HG02970 (cell line): Measurements from ENCODE around the gene HRAS.
"Not testable (repeated sequence)": the region's sequence is repeated elsewhere in the genome, so short reads cannot be mapped to it uniquely, and the experiment has no call there.

Experiments
- ATAC-seq: cut with Tn5 transposase; IDR thresholded peaks from one replicate; pipeline ENCODE4 v1.9.1; 2021; ENCODE audit warnings: mild to moderate bottlenecking, moderate library complexity, moderate number of reproducible peaks; ENCODE audit not compliant: unreplicated experiment, low FRiP score

The HRAS gene

DNA sequence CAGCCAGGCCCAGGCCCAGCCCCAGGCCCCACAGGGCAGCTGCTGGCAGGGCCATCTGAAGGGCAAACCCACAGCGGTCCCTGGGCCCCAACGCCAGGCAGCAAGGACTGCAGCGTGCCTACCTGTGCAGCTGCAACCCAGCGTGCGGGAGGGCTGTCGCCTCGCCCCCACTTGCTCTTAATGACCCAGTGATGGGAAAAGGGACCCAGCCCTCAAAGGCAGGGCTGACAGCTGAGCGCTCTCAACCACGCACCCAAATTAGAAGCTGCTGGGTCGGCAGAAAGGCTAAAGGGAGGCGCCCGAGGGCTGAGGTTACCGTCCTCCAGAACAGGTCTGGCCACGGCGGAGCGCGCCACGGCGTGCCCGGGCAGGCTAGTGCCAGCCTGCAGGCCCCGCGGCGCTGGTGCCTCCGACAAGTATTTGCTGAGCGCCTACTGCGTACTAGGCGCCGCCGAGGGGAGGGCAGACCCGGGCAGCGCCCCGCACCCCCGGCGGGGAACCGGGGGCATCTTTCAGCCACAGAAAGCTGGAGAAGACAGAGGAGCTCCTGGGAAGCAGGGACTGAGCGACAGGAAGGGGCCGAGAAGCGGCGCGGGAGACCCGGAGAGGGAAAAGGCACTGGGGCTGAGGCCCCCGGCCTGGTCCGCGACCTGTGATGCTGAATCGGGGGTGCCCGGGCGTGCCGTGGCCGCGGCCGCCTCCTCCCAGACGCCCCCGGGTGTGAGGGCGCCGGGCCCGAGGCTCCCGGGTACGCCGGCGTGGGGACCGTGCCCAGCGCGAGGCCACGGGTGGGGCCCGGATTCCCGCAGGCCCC is 773 bp downstream of the HRAS start:
- peak; percentile 1 for ATAC-seq

DNA sequence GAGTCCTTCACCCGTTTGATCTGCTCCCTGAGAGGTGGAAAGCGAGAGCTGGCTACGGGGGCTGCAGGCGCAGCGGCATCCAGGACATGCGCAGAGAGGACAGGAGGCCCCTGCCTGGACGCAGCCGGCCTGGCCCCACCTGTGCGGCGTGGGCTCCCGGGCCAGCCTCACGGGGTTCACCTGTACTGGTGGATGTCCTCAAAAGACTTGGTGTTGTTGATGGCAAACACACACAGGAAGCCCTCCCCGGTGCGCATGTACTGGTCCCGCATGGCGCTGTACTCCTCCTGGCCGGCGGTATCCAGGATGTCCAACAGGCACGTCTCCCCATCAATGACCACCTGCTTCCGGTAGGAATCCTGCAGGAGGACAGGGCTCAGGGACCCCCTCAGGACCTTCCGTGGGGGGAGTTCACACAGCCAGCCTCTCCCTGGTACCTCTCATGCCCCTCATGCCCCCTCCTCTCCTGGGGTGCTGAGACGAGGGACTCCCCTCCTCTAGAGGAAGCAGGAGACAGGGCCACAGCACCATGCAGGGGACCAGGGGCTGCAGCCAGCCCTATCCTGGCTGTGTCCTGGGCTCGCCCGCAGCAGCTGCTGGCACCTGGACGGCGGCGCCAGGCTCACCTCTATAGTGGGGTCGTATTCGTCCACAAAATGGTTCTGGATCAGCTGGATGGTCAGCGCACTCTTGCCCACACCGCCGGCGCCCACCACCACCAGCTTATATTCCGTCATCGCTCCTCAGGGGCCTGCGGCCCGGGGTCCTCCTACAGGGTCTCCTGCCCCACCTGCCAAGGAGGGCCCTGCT is 1.6 kb downstream of the HRAS start:
- ATAC-seq: no peak

DNA sequence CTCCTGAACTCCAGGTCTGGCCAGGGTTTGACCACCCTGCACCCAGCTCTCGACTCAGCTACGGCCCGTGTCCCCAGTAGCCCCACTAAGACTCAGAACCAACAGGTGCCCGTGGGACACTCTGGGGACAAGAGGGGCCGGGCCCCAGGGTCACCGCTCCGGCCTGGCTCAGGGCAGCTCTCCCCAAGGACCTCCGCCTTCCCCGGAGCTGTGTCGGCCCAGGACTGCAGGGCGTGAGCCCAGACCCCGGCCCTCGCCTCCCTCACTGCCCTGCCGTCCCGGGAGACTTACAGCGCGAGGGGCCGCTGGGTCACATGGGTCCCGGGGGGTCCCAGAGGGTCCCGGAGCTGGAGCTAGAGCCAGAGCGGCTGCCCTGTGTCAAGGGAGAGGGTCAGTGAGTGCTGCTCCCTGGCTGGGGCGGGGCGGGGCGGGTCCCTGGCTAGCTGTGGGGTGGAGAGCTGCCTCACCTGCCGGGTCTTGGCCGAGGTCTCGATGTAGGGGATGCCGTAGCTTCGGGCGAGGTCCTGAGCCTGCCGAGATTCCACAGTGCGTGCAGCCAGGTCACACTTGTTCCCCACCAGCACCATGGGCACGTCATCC is 2.3 kb downstream of the HRAS start:
- no peak for ATAC-seq

DNA sequence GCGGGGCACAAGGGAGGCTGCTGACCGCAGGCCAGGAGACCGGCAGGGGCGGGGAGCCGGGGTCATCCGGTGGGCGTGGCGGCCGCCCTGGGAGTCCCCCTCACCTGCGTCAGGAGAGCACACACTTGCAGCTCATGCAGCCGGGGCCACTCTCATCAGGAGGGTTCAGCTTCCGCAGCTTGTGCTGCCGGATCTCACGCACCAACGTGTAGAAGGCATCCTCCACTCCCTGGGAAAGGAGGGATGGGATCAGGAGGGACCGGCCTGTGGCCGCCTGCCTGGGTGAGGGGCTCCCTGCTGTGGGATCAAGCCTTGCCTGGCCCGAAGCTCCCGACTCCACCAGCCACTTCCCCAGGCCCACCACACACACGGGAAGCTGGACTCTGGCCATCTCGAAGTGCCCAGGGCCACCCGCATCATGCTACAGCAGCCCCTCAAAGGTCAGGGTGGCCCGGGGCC is 2.8 kb downstream of the HRAS start:
- ATAC-seq: no peak

DNA sequence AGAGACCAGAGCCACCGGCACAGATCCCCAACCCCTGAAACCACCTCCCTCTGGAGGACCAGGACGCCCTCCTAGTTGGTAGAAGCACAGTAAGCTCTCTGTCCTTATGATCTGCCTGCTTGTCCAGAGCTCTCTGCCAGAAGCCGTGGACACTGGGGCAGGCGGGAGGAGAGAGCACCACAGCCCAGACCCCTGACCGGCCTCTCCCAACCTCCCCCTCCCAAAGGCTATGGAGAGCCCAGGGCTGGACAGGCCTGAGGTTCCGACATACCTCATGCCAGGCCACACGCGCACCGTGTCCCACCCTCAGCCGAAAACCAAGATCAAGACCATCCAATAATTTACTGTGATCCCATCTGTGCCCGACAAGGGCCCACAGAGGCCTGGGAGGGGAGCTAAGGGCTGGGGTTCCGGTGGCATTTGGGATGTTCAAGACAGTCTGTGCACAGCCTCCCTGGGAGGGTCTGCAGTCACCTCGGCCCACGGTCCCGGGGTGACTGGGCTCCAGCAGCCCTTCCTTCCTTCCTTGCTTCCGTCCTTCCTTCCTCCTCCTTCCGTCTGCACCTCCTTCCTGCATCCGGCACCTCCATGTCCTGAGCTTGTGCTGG is 3.4 kb downstream of the HRAS start:
- ATAC-seq: no peak

DNA sequence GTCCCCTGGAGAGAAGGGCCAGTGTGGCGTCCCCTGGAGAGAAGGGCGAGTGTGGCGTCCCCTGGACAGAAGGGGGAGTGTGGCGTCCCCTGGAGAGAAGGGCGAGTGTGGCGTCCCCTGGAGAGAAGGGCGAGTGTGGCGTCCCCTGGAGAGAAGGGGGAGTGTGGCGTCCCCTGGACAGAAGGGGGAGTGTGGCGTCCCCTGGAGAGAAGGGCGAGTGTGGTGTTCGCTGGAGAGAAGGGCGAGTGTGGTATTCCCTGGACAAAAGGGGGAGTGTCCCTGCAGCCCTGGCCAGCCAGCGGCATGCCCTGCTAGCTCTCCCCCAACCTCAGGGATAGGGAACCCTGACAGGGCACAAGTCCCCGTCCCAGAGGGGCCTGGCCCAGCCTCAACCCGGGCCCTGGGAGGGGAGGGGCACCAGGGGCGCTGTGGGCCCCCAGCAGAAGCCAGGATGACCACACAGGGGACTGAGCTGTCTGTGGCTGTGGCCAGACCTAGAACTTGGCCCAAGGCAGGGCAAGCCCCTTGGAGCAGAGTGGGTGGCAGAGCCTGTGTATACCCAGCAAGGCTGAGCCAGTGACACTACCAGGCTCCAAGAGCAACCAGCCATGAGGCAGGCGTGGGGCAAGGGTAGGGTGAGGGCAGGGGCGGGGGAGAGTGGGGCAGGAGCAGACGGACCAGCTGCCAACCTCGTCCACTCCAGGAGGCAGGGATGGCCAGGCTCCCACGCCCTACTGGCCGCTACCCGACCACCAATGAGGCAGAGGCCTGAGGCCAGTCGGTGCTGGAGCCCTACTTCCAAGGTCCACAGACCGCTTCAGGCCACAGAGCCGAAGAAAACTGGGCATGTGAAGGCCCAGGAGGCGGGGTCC is 4.2 kb downstream of the HRAS start:
- ATAC-seq: no peak

DNA sequence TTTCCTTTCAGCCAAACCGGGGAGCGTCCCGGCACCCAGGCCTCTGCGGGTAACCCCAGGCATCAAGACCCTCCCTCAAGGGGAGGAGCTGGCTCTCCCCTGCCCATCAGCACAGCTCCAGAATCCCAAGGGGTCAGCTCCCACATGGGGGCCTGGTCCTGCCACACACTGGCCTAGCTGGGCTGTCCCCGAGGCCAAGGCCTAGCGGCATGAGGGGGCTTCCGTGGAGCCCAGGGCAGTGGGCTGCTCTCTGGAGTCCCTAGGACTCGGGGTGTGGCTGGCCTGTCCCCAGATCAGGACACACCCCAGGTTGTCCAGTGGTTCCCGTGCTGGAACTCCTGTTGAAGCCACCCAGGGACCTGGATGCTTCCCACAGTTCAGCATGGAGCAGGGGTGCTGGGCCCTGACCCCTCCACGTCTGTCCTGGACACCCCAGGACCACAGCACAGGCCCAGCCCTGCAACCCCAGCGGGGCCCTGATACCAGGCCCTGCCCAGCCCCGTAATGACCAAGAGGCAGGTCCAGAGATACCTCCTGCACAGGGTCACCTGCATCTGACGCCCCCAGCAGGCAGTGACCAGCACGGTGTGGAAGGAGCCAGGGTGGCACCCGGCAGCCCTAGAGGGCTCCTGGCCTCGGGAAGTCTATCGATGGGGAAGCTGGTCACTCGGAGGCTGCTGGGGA is 5.5 kb downstream of the HRAS start:
- no peak for ATAC-seq

DNA sequence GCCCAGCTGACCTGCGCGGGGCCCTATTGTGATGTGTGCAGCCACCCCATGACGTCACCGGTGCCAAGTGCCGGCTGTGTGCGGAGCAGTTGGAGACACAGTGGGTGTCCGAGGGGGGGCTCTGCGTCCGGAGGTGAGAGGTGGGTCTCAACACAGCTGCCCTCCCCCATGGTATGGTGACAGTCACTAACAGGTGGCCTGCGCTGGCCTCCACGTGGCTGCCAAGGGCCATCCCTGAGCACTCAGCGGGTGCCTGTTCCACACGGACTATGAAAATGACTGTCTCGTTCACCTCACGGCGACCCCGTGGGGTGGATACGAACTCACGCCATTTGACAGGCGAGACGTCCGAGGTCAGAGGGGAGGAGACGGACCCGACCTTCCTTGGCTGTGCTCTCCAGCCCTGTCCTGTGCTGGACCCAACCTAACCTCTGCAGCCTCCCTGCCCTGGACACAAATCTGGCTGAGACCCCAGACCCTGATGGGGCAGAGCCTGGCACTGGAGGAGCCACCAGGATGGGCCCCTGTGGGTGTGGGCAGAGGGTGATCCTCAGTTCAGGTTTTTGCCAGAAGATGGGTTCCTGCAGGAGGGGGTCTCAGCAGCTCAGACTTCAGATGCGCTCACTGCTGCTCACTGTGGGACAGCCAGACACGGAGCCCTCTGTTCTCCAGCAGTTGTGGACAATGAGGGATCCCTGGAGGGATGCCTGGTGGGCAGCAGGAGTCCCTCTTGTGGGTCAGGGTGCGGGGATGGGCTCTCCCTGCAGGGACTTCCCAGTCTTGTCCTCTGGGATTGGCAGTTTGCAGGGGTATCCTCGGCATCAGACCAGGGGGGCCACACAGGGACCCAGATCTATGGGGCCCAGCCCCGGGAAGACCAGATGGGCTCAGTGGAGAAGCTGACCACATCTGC is 6.3 kb downstream of the HRAS start:
- no peak for ATAC-seq

DNA sequence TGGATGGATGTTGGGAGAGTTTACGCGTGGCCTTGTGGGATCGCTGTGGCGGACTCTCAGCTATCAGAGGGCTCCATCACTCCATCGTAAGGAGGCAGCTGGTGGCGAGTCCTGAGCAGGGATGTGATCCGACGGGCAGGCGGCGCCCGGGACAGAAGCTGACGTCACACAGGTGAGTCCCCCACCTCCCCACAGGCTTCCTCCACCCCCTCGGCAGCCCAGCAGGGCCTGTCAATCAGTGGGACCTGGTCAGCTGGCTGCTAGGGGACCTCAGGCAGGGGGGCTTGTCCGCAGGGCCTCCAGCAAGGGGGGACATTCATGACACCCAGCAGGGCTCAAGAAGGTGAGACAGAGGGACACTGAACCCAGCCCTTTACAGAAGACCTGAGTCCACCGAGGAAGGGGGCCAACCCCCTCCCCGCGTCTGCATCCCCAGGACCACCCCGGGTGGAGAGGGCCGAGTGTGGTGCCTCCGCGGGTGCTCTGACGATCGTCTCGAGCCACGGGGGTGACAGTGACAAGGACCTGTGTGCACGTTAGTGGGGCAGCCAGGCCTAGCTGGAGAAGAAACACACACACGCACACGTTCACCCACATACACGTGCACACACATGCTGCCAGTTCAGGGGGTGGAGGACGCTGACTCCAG is 7.1 kb downstream of the HRAS start:
- ATAC-seq: no peak

DNA sequence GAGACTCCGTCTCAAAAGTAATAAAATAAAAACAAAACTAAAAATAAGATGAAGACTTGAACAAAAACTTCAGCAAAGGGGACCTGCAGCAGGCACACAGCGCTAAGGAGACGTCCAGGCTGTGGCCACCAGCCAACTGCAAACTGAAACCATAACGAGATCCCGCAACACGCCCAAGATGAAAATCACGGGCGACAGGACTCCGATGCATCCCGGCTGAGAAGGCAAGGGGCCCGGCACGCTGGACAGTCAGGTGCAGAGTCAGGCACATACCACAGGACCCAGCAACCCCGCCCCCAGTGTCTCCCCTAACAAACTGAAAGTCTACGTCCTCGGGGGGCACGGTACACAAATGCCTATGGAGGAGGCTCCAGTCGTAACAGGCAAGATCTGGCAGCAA is 9.2 kb downstream of the HRAS start:
- ATAC-seq: no peak

DNA sequence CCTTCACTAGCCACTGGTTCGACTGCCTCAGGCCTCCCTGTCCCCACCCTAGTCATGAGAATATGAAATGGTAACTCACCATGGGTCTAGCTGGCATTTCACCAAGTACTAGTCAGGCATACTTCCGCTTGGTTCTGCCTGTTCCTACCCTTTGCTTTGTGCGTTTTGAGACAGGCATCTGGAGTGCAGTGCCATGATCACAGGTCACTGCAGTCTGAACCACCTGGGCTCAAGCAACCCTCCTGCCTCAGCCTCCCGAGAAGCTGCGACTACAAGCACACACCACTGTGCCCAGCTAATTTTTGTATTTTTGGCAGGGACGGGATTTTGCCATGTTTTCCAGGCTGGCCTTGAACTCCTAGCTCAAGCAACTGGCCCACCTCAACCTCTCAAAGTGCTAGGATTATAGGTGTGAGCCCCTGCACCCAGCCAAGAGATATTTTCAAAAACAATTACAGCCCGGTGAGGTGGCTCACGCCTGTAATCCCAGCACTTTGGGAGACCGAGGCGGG is 14.1 kb downstream of the HRAS start:
- no peak for ATAC-seq

DNA sequence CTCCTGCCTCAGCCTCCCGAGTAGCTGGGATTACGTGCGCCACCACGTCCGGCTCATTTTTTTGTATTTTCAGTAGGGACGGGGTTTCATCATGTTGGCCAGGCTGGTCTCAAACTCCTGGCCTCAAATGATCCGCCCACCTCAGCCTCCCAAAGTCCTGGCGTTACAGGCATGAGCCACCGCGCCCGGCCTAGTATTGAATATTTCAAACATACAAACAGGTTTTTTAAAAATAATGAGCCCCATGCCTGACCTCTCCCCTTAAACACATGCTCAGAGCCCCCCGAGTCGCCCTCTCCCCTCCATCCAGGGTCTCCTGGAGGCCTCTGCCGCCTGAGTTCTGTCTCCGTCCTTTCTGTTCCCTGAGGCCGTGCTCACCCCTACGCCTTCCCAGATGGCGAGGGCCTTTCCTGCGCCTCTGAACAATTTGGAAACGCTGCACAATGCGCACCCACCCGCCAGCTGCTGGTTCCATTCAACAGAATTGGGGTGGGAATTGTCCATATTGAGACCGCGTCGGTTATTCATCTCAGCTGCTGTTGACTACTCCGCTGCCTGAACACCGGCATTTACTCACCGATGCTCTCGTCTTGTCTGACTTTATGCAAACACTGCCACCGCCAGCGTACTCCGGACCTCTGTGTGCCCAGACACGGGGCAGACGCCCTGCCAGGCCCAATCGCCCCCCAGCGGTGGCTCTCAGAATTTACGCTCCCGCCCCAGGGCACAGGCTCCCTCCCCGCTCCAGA is 14.8 kb downstream of the HRAS start:
- ATAC-seq: no peak

DNA sequence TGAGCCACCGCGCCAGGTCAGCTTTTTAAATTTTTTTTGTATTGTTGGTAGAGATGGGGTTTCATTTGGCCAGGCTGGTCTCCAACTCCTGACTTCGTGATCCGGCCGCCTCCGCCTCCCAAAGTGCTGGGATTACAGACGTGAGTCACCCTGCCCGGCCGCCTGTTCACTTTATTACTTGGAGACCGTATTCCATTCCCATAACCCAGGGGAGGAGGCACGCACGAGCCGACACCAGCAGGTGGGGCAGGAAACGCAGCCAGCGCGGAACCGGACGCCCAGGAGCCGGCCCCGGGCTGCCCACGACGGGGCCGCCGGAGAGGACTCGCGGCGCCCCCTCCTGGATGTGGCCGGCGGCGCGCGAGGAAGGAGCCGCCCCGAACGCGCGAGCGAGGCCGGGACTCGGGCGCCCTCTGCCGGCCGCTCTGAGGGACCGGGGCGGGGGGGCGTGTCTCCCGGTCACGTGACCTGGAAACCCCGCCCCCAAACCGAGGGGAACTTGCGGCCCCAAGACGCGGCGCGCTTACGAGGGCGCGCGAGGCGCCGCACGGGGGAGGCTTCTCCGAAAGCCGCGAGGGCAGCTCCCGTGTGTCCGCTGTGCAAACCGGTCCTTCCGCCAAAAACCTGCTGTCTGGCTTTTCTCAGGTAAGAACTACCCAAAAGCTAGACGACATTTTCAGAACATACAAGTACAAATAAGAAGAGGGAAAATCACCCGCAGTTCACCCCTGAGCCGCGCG is 16.7 kb downstream of the HRAS start:
- peak; percentile 85 for ATAC-seq

DNA sequence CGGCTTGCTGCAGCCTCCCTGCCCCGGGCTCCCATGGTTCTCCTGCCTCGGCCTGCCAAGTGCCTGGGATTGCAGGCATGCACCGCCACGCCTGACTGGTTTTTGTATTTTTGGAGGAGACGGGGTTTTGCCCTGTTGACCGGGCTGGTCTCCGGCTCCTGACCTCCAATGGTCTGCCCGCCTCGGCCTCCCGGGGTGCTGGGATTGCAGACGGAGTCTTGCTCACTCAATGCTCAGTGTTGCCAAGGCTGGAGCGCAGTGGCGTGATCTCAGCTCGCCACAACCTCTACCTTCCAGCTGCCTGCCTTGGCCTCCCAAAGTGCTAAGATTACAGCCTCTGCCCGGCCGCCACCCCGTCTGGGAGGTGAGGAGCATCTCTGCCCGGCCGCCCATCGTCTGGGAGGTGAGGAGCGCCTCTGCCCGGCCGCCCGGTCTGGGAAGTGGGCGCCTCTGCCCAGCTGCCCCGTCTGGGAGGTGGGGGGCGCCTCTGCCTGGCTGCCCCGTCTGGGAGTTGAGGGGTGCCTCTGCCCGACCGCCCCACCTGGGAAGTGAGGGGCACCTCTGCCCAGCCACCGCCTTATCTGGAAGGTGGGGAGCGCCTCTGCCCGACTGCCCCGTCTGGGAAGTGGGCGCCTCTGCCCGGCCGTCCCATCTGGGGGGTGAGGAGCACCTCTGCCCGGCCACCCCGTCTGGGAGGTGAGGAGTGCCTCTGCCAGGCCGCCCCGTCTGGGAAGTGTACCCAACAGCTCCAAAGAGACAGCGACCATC is 18.3 kb downstream of the HRAS start:
- not testable (repeated sequence) for ATAC-seq

DNA sequence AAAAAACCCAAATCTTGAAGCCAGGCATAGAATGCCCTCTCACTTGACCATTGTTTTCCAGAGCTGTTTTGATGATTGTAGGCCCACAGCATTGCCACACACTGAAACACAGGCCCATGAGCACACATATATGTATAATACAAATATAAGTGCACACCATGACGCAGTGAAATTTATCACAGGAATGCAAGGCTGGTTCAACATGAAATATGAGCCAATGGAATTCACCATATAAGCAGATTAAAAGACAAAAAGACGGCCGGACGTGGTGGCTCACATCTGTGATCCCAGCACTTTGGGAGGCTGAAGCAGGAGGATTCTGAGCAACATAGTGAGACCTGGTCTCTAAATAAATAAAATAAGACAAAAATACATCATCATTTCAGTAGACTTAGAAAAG is 19.0 kb downstream of the HRAS start:
- ATAC-seq: no peak

DNA sequence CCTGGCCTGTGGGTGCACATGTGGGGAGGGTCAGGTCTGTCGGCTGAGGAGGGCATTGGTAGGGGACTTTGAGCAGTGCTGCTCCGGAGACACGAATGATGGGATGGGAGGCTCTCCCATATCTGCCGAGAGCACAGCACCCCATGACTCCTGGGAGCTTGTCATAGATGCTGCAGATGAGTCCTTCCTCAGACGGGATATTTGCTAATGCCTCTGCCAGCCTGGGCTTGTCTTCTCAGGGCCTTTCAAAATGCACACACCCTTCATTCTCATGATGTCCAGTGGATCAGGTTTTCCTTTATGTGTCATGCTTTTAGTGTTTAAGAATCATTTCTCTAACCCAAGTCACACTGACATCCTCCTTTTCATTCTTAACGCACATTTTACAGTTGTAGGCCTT is 20.2 kb downstream of the HRAS start:
- no peak for ATAC-seq
